Measurements from ENCODE around the gene CAMTA2.
A peak's percentile ranks its signal among the peaks of the same experiment; 100 is the strongest.

Gene CAMTA2

GRCh38 chr17:4946312-4946976 lies 41.0 kb downstream of the CAMTA2 start:
- peak overlapping the region; percentile 60 for H3K27ac ChIP-seq
- peak overlapping the region; percentile 96 for H3K4me3 ChIP-seq (ENCODE audit: low read depth, low read length)
- H3K36me3 ChIP-seq: peaks cover 65% of the 10 kb centered on the region
- no peak for DNase-seq
- no peaks in the 10 kb centered on the region for H3K27me3 ChIP-seq (ENCODE audit: insufficient read depth, low read depth, severe bottlenecking)
- no peaks in the 10 kb centered on the region for H3K9me3 ChIP-seq (ENCODE audit: severe bottlenecking)
- no peak for TF ChIP-seq CTCF (IDR thresholded peaks at IDR 0.05; ENCODE audit: low read depth, low read length)

GRCh38 chr17:4945944-4946280 lies 41.6 kb downstream of the CAMTA2 start:
- H3K4me3 ChIP-seq (ENCODE audit: low read depth, low read length): no peak overlapping the region
- no peak for DNase-seq
- H3K27ac ChIP-seq: no peak overlapping the region
- TF ChIP-seq CTCF (IDR thresholded peaks at IDR 0.05; ENCODE audit: low read depth, low read length): no peak
- H3K9me3 ChIP-seq (ENCODE audit: severe bottlenecking): no peaks in the 10 kb centered on the region
- H3K27me3 ChIP-seq (ENCODE audit: insufficient read depth, low read depth, severe bottlenecking): no peaks in the 10 kb centered on the region
- peaks cover 65% of the 10 kb centered on the region for H3K36me3 ChIP-seq

GRCh38 chr17:4945176-4945943 lies 42.1 kb downstream of the CAMTA2 start:
- Histone ChIP-seq H3K27me3 (ENCODE audit: insufficient read depth, low read depth, severe bottlenecking) (no peaks in the 10 kb centered on the region), H3K27ac (no peak overlapping the region), H3K4me3 (ENCODE audit: low read depth, low read length) (no peak overlapping the region), H3K9me3 (ENCODE audit: severe bottlenecking) (no peaks in the 10 kb centered on the region), H3K36me3 (peaks cover 65% of the 10 kb centered on the region)
- no peak for TF ChIP-seq CTCF (IDR thresholded peaks at IDR 0.05; ENCODE audit: low read depth, low read length)
- peak; percentile 50 for DNase-seq

- Histone ChIP-seq H3K9me3 (ENCODE audit: severe bottlenecking) (no peaks in the 10 kb centered on the region), H3K4me3 (ENCODE audit: low read depth, low read length) (no peak overlapping the region), H3K27ac (no peak overlapping the region), H3K36me3 (peaks cover 65% of the 10 kb centered on the region), H3K27me3 (ENCODE audit: insufficient read depth, low read depth, severe bottlenecking) (no peaks in the 10 kb centered on the region)
- no peak for TF ChIP-seq CTCF (IDR thresholded peaks at IDR 0.05; ENCODE audit: low read depth, low read length)
- no peak for DNase-seq
Measured at GRCh38 chr17:4944554-4945175, 42.8 kb downstream of the CAMTA2 start.

GRCh38 chr17:4944163-4944553 lies 43.3 kb downstream of the CAMTA2 start:
- no peaks in the 10 kb centered on the region for H3K27me3 ChIP-seq (ENCODE audit: insufficient read depth, low read depth, severe bottlenecking)
- H3K27ac ChIP-seq: no peak overlapping the region
- no peak for TF ChIP-seq CTCF (IDR thresholded peaks at IDR 0.05; ENCODE audit: low read depth, low read length)
- DNase-seq: no peak
- H3K9me3 ChIP-seq (ENCODE audit: severe bottlenecking): no peaks in the 10 kb centered on the region
- H3K4me3 ChIP-seq (ENCODE audit: low read depth, low read length): no peak overlapping the region
- peaks cover 65% of the 10 kb centered on the region for H3K36me3 ChIP-seq
